ENCODE results near the gene ABTB1.

DNA sequence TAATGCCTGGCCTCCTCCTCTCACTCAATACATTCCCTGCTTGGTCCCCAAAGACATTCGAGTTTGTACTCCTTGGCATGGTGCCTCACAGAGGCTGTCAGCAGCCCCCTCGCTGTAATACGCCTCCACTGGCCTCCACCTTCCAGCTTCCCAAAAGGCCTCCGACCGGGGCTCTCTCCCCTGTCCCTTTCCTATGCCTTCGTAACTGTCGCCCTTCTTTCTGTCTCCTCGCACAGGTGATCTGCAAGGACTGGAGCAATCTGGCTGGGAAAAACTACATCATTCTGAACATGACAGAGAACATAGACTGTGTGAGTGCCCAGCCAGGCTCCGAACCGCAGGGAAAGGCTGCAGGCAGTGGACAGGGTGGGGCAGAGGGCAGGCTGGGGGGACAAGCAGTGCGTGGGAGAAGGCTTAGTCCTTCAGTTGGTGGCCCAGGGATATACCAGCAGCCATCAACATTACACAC, 10.7 kb upstream of the ABTB1 start:
- TF ChIP-seq, protein P1, sequence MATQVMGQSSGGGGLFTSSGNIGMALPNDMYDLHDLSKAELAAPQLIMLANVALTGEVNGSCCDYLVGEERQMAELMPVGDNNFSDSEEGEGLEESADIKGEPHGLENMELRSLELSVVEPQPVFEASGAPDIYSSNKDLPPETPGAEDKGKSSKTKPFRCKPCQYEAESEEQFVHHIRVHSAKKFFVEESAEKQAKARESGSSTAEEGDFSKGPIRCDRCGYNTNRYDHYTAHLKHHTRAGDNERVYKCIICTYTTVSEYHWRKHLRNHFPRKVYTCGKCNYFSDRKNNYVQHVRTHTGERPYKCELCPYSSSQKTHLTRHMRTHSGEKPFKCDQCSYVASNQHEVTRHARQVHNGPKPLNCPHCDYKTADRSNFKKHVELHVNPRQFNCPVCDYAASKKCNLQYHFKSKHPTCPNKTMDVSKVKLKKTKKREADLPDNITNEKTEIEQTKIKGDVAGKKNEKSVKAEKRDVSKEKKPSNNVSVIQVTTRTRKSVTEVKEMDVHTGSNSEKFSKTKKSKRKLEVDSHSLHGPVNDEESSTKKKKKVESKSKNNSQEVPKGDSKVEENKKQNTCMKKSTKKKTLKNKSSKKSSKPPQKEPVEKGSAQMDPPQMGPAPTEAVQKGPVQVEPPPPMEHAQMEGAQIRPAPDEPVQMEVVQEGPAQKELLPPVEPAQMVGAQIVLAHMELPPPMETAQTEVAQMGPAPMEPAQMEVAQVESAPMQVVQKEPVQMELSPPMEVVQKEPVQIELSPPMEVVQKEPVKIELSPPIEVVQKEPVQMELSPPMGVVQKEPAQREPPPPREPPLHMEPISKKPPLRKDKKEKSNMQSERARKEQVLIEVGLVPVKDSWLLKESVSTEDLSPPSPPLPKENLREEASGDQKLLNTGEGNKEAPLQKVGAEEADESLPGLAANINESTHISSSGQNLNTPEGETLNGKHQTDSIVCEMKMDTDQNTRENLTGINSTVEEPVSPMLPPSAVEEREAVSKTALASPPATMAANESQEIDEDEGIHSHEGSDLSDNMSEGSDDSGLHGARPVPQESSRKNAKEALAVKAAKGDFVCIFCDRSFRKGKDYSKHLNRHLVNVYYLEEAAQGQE (IDR thresholded peaks at IDR 0.05; ENCODE audit: insufficient read depth in 1 of 2, low read depth in 2 of 2, low read length in 1 of 2) = no peak
- TF ChIP-seq CTCF (IDR thresholded peaks at IDR 0.05) = no peak
- TF ChIP-seq POLR2AphosphoS5 (IDR thresholded peaks at IDR 0.05; ENCODE audit: low read depth, low read length) = no peak
- TF ChIP-seq TCF7L2 (IDR thresholded peaks at IDR 0.05; ENCODE audit: low read depth, low read length) = no peak
- no peak for TF ChIP-seq SIN3A (IDR thresholded peaks at IDR 0.05; ENCODE audit: borderline replicate concordance, insufficient read depth, low read depth, low read length)

Measured in Panc1 (cell line).